GM18873 (cell line): ENCODE data around the gene CYFIP1.

ENCODE experiments used
- ATAC-seq: cut with Tn5 transposase; IDR thresholded peaks from one replicate; pipeline ENCODE4 v1.9.1; 2021; ENCODE audit warnings: mild to moderate bottlenecking, moderate library complexity, moderate number of reproducible peaks; ENCODE audit not compliant: unreplicated experiment, low FRiP score

The CYFIP1 gene

DNA sequence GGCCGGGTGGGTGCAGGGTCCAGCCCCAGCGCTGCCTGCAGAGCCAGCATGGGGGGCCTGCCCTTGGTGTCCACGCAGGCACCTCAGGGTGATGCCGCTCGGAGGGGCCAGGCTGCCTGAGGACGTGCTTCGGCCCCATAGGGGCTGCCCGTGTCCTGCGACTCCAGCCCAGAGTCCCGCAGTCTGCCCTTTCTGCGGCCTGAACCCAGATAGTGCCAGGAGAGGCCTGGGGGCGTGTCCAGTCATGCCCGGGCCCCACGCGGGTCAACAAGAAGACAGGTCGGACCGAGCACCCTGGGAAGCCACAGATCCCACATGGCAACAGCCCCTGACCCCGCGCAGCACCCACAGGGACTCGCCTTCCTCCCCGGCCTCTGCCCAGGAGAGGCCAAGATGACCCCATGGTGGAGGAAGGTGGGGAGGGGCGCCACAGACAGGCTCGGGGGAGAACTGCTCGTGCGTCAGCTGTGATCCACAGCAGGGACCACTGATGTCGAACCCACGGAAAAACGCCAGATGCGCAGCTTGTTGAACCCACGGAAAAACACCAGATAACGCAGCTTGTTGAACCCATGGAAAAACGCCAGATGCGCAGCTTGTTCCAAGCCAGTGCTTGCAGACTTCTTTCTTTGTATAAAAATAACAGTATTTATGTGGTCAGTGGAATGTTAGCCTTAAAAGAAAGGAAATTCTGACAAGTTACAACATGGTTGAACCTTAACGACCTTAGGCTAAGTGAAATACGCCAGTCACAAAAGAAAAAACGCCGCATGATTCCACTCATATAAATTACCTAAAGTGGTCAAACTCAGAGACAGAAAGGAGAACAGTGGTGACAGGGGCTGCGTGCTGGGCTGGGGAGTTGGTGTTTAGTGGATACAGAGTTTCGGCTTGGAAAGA lies 28.5 kb downstream of the CYFIP1 start:
- no peak for ATAC-seq

DNA sequence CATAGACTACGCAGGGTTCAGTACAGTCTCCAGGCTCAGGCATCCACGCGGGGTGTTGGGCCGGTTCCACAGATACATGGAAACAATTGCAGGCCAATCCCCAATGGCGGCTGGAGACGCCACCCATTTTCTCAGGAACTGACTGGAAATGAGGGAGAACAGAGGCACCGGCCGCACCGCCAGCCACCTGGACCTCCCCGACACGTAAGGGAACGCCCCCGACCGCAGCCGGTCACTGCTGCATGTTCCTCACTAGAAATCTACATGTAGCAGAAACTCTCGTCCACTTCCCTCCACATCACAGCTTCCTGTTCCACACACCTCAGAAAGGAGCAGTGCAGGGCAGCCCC lies 29.2 kb downstream of the CYFIP1 start:
- ATAC-seq: no peak

DNA sequence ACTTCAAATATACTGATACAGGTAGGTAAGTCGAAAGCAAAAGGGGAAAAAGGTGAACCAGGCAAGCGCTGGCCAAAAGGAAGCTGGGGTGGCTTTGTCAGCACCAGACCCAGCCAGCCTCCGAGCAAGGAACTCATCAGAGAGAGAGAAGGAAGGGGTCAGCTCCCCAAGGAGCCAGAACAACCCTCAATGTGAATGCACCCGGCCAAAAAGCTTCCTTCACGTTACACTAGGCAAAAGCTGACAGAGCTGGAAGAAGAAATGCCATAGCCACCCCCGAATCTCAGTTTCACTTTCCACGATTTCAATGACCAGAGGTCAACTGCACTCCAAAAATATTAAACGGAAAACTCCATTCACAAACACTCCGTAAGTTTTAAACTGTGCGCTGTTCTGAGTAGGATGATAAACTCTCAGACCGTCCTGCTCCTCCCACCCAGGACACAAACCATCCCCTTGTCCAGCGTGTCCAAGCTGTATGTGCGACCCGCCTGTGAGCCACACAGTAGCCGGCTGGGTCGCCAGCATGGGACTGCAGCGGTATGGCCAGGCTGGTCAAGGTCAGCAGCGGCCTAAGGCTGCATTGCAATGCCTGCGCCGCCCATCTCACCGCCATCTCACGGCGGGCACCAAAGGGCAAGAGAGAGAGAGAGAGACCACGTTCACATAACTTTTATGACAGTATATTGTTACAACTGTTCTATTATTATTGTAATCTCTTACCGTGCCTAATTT lies 29.7 kb downstream of the CYFIP1 start:
- no peak for ATAC-seq

DNA sequence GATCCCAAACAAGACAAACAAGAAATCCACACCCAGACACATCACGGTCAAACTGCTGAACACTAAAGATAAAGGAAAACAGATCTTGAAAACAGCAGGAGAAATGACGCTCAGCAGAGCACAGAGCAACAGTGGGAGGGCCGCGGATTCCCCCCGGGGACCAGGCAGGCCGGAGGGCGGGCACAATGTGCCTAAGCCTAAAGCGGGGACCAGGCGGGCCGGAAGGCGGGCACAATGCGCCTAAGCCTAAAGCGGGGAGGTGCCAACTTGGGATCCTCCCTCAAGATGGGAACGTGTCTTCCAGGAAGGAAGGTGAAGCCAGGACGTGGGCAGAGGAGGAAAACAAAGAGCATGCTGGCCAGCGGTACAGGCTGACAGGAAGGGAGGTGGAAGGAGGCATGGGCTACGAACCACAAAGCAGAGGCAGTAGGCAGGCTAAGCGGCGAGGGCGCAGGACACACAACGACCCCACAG lies 31.1 kb downstream of the CYFIP1 start:
- ATAC-seq: no peak

DNA sequence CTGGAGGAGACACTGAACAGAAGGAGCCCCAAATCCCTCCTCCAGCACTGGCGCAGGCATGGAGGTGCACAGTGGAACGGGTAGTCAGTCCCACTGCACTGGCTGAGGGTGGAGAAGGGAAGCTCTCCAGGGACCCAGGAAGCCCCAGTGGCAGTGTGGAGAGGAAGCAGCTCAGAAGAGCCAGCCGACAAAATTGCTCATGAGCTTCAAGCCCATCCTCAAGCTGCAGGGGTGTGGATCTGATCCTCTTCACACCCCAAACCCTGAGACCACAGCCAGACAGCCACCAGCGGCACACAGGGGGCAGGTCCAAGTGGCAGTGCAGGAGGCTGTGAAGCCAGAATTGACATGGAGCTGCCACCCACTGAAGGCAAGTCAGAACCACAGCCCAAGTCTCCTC lies 32.1 kb downstream of the CYFIP1 start:
- ATAC-seq: no peak

DNA sequence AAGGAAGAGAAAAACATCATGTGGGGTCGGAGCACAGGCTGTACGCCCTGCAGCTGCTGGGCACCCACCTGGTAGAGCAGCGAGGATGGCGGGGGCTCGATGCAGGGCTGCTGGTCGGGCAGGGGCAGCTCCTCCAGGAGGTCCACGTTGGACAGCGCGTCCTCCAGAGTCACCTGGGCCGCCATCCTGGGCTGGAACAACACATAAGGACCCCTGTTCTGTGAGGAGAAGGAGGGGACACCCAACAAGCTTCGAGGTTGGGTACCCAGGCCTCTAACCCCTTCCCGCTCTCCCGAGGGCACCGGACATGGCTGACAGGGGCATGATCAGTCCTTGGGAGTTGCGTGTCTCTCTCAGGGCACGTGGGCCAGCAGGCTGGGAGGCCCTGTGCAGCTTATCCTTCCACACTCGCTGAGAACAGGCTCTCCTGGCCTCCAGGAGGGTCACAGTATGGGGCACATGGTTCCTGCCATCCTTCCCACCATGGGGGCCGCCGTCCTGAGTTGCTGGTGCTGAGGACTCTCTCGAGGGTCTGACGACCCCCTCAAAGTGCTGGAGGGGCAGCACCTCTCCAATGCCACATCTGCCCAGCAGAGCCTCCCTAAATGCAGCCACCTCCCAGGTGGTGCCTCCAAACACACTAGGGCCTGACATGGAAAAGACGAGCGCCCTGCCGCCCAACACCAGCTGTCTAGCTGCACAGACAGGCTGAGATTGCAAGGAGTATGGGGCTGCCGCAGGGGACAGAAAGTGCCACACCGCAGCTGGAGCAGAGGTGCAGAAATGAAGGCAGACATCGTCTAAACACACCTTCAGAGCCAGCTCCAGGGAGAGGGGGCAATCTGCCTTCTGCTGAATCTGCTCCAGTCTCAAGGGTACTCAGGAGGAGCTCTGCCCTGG lies 32.8 kb downstream of the CYFIP1 start:
- ATAC-seq: no peak

DNA sequence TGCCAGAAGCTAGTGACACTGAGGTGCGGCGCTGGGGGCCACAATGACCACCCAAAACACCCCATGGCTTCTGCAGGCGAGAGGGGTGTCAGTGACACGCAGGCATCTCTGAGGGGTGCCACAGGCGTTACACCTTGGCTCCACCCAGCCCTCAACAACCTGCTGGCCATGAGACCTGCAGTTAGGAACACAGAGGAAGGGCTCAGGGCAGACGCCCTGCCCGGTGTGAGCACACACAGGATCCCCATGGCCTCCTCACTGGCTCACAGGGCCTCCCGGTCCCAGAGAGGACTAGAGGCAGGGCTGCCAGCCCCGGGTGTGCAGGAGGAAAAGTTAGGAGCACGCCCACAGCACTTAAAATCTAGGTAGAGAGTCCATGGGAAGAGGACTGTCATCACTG lies 35.1 kb downstream of the CYFIP1 start:
- ATAC-seq: no peak

DNA sequence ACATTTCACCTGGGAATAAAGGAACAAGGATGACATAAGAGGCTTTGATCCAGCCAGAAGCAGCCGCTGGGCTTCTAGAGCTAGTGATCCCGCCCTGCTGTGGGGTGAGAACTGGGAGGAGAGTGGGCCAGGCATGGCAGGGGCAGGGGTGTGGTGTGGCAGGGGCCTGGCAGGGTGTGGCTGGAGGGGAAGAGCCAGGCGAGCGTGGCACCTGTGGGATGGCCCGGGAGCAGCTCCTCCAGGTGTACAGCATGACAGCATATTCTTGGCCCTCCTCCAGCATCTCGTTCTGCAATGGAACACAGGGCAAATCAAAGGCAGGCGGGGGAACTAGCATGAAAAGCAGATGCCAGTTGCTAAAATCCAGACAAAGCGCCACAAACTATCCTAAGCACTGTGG lies 35.5 kb downstream of the CYFIP1 start:
- no peak for ATAC-seq

DNA sequence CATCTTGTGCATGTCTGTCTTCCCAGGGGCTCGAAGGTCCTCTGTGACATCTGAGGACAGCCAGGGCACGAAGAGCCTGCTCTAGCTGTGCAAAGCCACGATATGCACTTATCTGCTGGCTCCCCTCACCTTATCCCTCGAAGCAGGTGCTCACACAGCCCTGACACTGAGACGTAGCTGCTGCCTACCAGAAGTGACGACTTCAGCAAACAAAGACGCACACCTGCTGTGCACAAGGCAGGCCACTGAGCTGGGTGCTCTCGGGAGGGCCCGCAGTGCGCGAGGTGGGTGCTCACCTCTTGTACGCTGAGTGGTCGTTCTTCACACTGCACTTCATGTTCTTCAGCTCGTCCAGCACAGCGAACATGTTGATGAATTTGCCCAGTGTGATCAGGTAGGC lies 37.3 kb downstream of the CYFIP1 start:
- ATAC-seq: no peak

DNA sequence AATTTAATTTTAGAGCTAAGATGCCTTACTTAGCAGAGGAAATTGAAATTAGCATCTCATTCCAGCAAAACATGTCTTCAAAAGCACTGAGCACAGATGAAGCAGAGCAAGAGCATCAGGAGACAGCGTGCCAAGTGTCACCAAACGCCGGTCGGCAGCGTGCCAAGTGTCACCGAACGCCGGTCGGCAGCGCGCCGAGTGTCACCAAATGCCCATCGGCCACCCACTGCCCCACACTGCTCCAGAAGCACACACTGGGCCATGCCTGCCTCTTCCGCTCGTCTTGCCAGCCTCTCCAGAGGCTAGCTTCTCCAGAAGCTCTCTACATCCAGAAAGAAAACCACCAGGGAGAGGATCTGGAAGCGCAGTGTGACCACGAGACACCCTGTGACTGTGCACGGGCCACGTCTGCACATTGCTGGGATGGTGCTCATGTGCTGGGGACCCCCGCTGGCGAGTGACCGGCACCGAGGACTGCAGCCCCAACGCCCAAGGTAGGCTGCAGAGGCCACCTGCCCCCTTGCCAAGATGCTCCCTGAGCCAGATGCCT lies 37.8 kb downstream of the CYFIP1 start:
- no peak for ATAC-seq

DNA sequence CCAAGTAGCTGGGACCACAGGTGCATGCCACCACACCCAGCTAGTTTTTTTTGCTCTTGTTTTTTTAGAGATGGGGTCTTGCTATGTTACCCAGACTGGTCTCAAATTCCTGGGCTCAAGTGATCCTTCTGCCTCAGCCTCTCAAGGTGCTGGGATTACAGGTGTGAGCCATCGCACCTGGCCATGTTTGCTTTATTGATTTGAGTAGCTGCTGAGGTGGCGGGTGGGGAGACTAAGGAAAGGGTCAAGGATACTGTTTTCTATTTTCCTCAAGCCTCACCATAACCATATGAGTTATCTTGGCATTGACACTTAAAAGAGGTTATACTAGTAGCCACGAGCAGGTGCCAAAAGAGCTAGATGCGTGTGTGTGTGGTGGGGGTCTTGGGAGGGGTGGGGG lies 39.0 kb downstream of the CYFIP1 start:
- ATAC-seq: no peak

DNA sequence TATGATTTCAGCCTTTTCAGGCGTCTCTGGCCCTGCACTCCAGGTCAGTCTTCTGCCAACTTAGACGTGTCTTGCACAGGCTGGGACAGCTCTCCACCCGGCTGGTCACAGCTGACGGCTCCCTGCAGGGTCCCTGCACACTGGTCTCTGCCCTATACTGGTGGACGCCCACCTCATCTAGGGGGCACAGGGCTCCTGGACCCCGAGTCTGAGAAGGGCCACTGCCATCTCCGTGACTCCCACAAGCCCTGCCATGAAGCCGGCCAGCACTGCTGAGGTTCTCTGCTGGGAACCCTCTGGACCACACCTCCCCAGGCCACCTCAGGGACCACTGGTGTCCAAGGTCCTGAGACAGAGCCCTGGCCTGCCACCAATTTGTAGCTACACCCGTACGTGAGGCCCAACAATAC lies 40.5 kb downstream of the CYFIP1 start:
- ATAC-seq: no peak

DNA sequence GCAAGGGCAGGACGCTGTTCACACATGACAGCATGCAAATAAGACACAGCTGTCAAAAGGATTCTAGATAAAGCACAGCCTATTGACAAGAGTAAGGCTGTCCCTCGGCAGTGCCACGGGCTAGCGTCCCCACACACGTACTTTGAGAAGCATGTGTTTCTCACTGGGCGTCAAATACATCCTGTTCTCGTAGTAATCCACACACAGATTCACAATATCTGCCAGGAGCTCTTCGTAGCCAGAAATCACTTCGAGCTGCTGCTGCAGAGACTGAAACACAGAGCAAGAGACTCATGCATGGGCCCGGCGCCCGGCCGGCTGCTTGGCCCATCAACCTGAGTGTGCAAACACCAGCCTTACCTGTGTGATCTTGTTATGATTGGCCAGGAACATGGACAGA lies 41.1 kb downstream of the CYFIP1 start:
- no peak for ATAC-seq

DNA sequence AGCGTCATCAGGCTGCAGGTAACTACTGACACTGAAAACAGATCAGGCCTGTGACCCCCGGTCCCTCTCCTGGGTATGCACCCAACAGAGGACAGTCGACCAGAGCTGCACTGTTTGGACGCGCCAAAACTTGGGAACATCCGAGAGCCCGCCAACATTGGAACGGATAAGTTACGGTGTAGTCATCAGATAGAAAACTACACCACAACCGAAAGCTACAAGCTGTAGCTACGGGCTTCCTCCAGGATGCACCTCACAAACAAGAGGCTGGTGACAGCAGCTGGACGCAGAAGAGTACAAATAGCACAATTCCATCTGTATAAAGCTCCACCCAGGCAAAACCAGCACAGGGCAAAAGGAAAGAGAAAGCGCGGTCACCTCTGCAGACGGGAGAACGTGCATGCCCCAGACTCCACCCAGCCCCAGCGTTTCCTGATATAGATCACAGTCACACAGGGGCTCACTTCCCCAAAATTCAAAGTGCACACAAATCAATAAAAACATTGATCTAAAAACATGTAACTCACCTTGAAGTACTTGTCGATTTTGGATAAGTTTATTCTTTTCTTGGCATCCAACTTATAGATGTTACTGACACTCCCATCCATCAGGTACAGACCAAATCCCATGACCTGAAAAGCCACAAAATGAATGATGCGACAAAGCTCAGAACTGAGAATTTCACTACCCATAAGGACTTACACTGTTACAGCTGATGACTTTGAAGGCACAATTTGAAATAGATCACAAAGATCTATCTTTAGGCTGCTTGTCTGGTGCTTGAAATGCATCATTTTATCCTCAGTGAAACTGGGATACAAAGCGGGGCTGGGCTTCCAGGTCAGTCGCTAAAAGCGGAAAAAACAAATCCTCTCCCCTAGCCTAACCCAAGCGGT lies 43.3 kb downstream of the CYFIP1 start:
- ATAC-seq: peak; percentile 65

DNA sequence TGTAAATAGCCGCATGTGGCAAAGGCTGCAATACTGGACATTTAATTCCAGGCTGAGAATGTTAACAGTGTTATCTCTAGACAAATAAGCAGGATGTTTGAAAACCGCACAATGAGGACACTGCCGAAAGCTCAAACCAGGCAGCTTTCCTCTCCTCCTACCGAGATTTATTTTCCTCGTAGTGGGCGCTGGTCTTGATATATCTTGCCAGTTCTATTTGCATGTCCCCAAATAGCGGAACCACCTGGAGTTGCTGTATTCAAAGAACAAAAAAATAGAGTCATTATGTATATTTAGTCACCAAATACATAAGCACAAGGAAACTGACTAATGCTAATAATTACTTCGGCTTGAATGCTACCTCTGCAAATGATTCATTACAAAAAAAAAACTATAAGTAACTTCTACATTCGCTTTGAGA lies 46.5 kb downstream of the CYFIP1 start:
- no peak for ATAC-seq

DNA sequence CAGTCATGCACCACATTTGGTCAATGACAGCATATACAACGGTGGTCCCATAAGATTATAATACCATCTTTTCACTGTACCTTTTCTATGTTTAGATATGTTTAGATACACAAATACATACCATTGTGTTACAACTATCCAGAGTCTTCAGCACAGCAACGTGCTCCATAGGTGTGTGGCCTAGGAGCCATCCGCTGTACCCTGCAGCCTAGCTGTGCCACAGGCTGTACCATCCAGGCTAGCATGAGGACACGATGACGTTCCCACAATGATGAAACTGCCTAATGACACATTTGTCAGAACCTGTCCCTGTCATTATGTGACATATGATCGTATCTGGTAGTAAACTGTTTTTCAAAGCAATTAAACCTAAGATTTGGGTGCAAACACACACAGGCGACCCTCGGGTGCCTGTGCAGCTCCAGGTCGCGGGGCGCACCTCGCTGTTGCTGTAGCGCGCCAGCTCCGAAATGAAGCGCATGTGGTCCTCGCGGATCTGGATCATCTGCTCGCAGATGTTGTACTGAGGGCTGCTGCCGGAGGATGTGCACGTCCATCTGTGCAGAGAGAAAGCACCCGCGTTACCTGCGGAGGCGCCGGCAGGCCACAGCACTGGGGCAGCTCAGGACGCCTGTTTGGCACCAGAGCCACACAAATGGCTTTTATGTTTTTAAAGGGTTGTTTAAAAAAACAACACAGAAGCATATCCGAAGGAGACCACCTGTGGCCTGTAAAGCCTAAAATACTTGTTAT lies 48.2 kb downstream of the CYFIP1 start:
- ATAC-seq: no peak

DNA sequence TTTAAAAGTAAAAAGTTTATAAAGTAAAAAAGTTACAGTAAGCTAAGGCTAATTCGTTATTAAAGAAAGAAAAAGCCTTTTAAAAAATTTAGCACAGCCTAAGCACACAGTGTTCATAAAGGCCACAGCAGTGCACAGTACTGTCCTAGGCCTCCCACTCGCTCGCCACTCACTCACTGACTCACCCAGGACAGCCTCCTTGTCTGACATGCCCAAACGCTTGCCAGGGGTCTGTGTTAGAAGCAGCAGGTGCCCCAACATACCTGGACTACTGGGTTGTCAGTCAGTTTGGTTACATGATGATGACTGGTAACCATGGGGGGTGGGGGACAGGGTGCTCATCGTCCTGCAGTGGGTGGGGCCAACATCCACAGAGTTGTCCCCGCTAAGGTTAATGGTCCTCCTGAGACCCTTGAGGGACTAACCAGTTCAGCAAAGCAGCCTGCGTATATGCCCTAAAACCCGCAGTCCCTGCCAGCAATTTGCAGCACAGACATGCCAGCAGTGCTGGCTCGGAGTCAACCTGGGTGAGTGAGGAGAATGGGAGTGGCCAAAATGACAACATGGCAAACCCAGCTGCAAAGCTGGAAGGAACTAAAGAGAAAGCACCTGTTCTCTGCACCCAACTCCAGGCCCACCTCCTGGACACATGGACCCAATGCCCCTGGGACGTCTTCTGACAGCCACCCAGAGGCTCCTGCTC lies 49.2 kb downstream of the CYFIP1 start:
- ATAC-seq: no peak

DNA sequence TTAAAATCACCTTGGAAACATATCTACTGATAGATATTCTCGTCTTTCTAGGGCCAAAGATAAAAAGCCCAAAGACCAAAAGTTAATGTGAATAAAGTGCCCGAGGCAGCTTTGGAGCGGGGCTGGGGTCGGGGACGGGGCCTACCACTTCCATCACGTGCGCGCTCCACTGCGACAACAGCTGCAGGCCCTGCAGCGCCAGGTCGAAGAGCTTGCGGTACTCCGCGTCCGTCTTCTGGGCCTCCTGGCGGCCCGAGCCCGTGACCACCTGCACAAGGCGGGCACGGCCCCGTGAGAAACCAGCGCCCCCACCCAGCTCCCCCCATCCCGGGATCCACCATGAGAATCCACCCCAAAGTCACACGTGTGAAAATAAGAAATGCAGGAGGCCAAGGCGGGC lies 52.4 kb downstream of the CYFIP1 start:
- ATAC-seq: no peak
